GM18502 (cell line): Measurements from ENCODE around the gene HPCAL1.

Experiments used
- ATAC-seq: cut with Tn5 transposase; IDR thresholded peaks from one replicate; pipeline ENCODE4 v1.9.1; 2021; ENCODE audit warnings: mild to moderate bottlenecking; ENCODE audit not compliant: unreplicated experiment, poor library complexity

Gene HPCAL1

GRCh38 chr2:10300328-10300920, 2.3 kb upstream of the HPCAL1 start:
- ATAC-seq: no peak

DNA sequence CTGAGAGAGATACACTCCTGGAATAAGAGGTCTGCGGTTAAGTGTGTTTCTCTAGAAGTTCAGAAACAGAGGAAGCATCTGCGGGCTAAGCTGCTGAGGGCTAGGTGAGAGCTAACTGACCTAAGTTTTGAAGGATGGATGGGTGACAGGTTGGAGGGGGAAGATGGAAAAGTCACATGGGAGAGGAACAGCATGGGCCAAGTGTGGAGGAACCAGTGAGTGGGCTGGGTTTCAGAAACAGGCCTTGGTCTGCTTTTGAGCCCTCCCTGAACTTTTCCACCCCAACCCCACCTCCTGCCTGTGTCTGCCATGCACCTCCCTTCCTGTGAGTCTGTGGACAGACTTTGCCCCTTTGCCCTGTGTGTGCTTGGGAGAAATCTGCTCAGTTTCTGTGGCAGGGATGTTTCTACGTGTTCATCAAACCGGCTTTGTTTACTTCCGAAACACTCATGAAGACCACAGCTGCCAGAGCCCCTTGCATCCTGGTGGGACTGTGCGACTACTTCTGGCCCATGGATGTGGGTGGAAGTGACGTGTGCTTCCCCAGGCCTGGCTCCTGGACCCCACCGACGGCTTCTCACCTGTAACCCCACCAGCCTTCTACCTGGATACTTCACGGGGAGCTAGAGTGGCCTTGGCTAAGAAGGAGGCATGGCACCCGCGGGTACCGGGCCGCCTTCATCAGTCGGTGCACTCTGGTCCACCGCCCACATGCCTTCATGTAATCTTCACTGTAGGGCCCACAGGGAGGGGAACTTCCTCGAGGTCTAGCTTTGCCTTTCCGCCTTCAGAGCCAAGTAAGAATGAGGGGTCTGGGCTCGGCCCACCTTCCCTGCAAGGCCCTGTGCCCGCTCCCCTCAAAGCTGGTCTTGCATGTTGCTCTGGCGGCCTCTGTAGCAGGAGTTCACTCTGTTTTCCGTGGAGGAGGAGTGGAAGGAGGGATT, 1.4 kb upstream of the HPCAL1 start:
- no peak for ATAC-seq

DNA sequence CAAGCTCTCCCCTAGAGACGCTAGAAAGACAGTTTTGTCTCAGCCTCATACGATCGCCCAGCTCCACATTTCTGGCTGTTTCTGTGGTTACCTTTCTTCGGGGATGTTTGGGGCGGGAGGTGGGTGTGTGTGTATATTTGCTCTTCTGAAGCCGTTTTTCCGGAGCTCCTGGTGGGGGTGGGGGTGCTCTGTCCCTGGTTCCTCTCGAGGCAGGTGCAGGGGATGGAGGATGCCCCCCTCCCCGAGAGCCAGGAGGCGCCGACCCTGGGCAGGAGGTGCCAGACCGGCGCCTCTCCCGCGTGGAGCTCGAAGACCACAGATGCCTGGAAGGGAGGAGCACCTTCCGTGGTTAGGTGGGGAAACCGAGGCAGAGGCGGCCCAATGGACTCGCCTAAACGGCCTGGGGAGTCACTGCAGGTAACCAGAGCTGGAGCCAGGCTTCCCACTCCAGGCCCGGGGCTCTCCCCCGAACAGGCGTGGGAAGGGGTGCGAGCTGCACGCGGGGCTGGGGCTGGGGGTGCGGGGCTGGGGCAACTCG, 694 bp upstream of the HPCAL1 start:
- no peak for ATAC-seq

DNA sequence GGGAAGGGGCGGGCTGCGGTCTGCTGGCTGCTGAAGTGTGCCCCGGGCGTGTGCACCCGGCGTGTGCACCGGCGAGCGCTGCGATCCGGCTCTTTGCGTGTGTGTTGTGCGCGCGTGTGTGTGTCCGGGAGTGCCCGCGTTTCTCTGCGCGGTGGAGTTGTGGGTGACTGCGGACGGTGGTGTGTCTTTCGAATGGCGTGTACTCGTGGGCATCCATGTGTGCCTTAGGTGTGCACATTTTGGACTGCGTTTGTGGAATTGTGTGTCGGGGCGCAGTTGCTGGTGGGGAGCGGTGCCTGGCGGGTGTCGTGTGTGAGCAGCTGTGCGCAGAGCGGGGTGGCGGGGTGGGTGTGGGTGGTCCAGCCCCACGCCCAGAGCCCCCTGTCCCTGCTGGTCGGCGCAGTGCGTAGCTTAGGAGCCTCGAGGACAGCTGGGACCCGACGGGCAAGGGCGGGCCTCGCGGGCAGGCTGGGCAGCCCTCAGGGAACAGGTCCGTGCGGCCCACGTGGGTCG, 533 bp downstream of the HPCAL1 start:
- peak; percentile 15 for ATAC-seq

GRCh38 chr2:10303694-10304378, 1.1 kb downstream of the HPCAL1 start:
- ATAC-seq: peak; percentile 29

DNA sequence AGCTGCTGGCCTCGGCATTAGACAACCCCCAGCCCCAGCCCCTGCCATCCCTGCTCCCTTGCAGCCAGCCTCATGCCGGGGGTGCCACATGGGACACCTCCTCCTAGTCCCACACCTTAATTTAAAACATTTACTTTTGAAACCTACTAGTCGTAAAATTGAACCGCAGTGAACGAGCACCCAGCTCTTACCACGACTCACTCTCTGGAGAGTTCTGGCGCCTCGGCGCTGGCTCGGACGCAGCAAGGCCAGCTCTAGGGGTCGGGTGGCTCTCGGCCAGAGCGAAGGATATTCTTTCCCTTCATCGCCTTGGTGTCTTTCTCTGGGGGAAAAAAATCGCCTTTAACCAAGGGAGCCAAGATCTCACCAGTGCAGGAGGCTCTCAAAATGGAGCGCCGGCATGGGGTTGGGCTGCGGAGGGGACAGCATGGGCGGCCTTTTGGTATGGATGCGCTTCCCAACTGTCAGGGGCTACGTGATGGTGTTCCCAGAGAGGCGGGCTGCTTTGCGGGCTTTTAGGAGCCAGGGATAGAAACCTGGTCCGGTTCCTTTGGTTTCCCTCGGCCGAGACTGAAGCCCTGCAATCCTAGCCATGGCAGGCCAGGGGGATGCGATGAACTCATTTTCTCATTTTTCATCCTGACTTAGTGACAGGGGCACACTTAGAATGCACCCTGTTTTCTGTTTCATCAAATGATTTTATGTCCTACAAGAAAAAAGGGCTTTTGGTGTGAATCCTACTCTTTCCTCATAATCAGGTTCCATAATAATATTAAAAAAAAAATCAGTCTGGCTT, 2.0 kb downstream of the HPCAL1 start:
- ATAC-seq: no peak

DNA sequence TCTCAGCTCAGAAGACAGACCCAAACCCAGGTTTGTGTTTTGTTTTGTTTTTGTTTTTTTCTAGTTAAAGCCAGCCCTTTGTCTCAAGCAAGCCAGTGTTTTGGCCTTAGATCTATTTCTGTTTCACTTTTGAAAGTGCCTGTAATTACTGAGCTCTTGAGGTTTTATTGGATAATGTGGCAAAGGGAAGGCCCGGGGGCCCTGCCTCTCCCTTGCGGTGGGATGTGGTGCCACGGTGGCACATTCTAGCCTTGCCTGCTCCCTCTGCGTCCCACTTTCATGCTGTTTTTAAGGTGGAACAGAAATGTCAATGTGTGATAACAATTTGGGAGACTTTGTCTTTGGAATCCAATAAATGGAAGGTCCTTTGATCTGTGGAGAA, 2.5 kb downstream of the HPCAL1 start:
- no peak for ATAC-seq

- ATAC-seq: no peak
Measured at GRCh38 chr2:10305715-10306114, 3.0 kb downstream of the HPCAL1 start.

DNA sequence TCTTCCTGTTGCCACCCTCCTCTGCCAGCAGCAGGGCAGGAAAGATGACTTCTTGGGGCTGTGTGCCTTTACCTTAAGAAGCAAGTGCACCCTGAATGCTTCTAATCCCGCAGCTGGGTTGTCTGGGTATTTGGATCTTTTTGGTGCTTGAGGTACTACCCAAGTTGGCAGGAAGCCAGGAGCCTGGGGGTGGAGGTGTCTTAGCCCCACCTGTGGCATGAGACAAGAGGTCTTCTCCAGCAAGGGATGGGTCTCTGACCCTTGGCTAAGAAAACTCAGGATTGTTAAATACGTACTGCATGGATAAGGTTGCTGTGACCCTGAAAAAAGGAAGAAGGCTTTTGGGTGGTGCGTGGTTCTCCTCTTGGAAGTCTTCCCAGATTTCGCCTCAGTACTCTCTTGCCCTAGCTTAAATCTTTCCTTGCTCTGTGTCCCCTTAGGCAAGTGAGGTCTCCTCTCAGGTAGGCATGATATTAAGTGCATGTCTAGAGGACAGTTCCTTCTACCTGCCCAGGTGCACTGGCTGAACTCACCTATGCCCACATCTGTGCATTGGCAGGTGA, 4.3 kb downstream of the HPCAL1 start:
- no peak for ATAC-seq

DNA sequence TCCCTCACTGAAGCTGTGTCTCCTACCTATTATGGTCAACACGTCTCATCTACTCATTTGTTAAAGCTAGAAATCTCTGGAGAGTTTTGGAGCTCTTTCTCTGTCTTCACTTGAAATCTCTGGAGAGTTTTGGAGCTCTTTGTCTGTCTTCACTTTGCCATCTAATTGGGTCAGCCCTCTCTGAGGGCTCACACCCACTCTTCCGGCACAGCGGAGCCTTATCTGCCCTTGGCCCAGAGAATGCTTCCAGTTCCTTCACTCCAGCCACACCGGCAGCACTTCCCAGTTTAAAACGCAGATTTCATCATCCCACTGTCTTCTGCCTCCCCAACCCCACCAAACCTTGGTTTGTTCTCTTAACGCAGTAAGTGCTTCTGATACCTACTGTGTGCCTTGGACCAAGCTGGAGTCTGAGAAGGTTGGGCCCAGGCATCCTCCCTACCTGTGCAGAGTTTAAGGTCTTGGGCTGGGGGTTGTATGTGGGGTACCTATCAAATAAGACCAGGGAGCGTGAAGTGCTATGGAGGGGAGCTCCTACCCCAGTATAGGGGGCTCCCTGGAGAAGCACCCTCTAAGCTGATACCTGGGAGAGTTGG, 5.0 kb downstream of the HPCAL1 start:
- ATAC-seq: no peak

DNA sequence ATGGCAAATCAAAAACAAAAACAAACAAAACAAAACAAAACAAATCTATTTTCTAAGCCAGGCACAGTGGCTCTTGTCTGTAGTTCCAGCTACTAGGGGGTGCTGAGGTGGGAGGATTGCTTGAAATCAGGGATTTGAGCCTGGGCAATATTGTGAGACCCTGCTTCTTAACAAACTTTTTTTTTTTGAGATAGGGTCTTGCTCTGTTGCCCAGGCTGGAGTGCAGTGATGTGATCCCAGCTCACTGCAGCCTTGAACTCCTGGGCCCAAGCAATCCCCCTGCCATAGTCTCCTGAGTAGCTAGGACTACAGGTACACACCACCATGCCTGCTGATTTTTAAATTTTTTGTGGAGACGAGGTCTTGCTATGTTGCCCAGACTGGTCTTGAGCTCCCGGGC, 6.2 kb downstream of the HPCAL1 start:
- ATAC-seq: no peak

GRCh38 chr2:10309286-10309685, 6.6 kb downstream of the HPCAL1 start:
- ATAC-seq: no peak

DNA sequence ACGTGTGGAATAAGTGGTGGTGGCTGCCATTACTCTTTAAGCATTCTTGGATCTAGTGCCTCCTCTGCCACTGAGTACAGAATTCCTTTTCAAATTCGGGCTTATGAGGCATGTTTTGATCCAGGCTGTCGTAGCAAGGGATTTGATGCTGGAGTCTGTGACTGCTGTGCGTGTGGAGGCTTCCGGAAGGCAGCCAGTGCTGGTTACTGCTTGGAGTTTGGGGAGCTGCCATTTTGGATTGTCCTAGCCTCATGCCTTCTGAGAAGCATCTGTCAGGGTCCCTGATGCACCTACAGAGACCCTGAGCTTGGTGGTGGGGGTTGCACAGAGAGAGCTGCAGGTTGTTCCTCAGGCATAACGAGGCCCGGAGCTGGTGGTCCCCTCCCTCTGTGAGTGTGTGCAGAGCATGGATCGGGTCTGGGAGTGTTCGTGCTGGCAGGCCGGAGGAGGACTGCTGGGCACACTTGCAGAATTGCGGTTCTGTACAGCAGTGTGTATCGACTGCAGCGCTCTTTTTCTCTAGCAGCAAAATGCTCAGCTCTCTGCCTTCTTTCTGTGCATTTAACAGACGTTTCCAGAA, 7.7 kb downstream of the HPCAL1 start:
- ATAC-seq: no peak

DNA sequence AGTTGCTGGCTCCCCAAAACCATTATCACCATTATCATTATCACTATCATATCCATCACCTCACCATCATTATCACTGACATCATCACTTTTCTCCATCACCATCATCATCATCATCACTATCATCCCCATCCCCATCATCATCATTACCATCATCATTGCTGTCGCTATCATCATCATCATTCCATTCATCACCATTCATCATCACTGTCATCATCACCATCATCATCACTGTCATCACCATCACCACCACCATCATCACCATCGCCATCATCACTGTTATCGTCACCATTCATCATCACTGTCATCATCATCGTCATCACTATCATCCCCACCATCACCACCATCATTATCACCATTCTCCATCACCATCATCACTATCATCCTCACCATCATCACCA, 9.0 kb downstream of the HPCAL1 start:
- ATAC-seq: no peak

DNA sequence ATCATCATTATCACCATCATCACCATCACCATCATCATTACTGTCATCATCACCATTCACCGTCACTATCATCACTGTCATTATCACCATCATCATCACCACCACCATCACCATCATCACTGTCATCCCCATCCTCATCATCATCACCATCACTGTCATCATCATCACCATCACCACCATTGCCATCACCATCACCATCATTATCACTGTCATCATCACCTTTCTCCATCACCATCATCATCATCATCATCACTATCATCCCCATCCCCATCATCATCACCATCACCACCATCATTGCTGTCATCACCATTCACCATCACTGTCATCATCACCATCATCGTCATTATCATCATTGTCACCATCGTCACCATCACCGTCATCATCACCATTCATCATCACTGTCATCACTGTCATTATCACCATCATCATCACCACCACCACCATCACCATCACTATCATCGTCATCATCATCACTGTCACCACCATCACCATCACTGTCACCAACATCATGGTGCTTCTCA, 9.8 kb downstream of the HPCAL1 start:
- no peak for ATAC-seq

DNA sequence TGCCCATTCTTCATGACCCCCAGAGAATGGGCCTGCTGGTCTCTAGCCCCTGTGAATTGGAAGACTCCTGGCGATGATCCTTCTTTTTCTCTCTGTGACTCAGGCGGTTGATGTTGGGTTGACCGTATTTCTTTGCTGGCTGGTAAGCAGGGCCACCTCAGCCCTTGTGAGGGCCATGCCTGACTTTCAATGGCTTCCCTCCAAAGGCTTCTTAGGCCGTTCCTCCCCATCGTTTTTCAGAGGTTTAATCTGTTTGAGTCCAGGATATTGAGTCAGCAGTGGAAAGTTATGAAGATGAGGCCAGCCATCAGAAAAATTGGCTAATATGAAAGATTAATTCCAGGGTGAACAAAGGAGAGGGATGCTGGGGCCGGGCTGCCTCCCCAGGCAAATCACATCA, 13.6 kb downstream of the HPCAL1 start:
- ATAC-seq: no peak

DNA sequence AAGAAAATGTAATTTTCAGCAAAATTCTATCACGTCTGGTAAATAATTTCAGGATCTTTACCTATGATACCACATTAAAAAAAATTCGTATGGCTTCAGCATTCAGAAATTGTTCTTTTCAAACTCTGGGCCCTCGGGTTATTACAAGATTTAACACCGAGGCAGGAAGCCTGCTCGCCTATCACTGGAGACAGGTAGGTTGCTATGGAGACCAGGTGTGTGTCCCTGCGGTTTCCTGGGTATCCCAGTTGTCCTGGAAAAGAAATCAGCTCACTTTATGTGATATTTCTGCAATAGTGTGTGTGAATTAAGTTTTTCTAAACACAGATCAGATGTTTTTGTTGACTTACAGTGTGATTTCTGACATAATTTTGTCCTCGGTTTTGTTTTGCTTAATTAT, 14.2 kb downstream of the HPCAL1 start:
- ATAC-seq: no peak

- no peak for ATAC-seq
Measured at GRCh38 chr2:10317646-10318045, 14.9 kb downstream of the HPCAL1 start.

DNA sequence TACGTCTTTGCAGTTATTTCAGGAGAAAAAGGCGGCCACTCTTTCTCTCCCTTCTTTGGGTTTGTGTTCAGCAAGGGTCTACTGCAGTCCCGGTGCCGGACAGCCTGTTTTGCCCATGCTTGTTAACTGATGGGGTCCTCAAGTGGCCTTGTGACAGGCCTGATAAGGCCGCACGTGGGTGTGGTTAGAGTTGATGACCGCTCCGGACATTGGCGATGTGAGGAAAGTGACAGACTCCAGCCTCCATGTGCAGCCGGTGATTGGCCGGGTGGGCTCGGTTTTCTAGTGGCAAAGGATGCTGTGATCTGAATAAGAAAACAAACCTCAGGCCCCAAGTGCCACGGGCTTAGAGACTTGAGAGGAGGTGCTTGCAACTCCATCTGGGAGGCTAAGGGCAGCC, 15.6 kb downstream of the HPCAL1 start:
- ATAC-seq: no peak
